ENCODE measurements around the gene PIGR.

DNA sequence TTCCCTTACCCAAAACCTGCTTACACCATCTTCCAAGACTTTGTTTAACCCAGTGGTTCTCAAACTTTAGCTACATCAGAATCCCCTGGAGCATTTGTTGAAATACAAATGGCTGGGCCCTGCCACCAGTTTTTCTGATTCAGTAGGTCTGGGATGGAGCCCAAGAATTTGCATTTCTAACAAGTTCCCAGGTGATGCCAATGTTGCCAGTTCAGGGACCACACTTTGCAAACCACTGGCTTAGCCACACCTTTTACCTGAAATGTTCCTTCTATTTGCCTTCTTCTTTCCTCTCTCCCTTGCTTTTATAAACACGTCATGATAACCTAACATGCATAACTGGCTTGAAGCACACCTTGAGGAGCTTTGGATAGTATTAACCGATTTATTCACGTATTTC is 40.1 kb upstream of the PIGR start:
- no peak for TF ChIP-seq POLR2A (IDR thresholded peaks at IDR 0.05)
- TF ChIP-seq, protein P1, sequence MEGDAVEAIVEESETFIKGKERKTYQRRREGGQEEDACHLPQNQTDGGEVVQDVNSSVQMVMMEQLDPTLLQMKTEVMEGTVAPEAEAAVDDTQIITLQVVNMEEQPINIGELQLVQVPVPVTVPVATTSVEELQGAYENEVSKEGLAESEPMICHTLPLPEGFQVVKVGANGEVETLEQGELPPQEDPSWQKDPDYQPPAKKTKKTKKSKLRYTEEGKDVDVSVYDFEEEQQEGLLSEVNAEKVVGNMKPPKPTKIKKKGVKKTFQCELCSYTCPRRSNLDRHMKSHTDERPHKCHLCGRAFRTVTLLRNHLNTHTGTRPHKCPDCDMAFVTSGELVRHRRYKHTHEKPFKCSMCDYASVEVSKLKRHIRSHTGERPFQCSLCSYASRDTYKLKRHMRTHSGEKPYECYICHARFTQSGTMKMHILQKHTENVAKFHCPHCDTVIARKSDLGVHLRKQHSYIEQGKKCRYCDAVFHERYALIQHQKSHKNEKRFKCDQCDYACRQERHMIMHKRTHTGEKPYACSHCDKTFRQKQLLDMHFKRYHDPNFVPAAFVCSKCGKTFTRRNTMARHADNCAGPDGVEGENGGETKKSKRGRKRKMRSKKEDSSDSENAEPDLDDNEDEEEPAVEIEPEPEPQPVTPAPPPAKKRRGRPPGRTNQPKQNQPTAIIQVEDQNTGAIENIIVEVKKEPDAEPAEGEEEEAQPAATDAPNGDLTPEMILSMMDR (IDR thresholded peaks at IDR 0.05) = no peak

Measured in testis (tissue), 2 donors.